B cell (primary cell): ENCODE results near the gene STAT5B. TPM values are rescaled to one million over a fixed set of nuclear protein-coding genes. Genes with fewer than 3 reads are reported as not detected.

Experiments used
- ATAC-seq: fragments of 200-7000 bp; cut with Tn5 transposase; one replicate; pipeline ENCODE4 v1.10.0; 2021; ENCODE audit warnings: low read depth, mild to moderate bottlenecking, moderate number of reproducible peaks, moderate library complexity
- CTCF ChIA-PET: fragments of 350-600 bp; sonication (Branson Sonifier 250); formaldehyde crosslinking; loops from one replicate; lab custom pipeline; 2021; ENCODE audit warnings: antibody characterized with exemption, inconsistent platforms; lab: Charles Lee
- POLR2A ChIA-PET: fragments of 350-600 bp; sonication (Branson Sonifier 250); formaldehyde crosslinking; loops from one replicate; lab custom pipeline; 2021; ENCODE audit warnings: antibody characterized with exemption; lab: Charles Lee
- DNase-seq: peaks from one replicate; pipeline ENCODE4 v3.0.0; 2013
- H2AFZ ChIP-seq: 2 replicates; pipeline ENCODE4 v1.6.1; 2012; ENCODE audit warnings: mild to moderate bottlenecking, low read depth, low read length; ENCODE audit not compliant: insufficient read depth, poor library complexity, severe bottlenecking
- H3K27ac ChIP-seq, 2 donors: 1 replicate in 1 of 2; 2 replicates in 1 of 2; pipeline ENCODE4 v1.5.1; 2012 to 2013; ENCODE audit warnings: low read length in 2 of 2, mild to moderate bottlenecking in 2 of 2, moderate library complexity in 1 of 2
- H3K27me3 ChIP-seq, 4 experiments: fragments of 200-600 bp in 1 of 4; sonication (generic) in 1 of 4; replicated peaks in 1 of 4; 1 replicate in 2 of 4; 2 replicates in 2 of 4; pipeline versions ENCODE4 v1.6.1 to v1.7.0; 2013 to 2016; ENCODE audit warnings: low read length in 3 of 4, mild to moderate bottlenecking in 2 of 4, mixed read lengths in 1 of 4, moderate library complexity in 1 of 4; ENCODE audit not compliant: insufficient read depth in 4 of 4, control insufficient read depth in 3 of 4; ENCODE audit errors: control extremely low read depth in 1 of 4
- H3K36me3 ChIP-seq, 2 experiments: replicated peaks in 1 of 2; 1 replicate in 1 of 2; 2 replicates in 1 of 2; pipeline versions ENCODE4 v1.6.1 to v1.7.1; 2013; ENCODE audit warnings: low read length in 1 of 2; ENCODE audit not compliant: insufficient read depth in 2 of 2, control insufficient read depth in 1 of 2; ENCODE audit errors: control extremely low read depth in 1 of 2, extremely low read depth in 1 of 2
- H3K4me1 ChIP-seq, 2 donors: fragments of 200-600 bp in 1 of 2; sonication (generic) in 1 of 2; 1 replicate in 1 of 2; 2 replicates in 1 of 2; pipeline versions ENCODE4 v1.5.1 to v1.6.1; 2013 to 2017; ENCODE audit warnings: low read length in 2 of 2; ENCODE audit not compliant: control insufficient read depth in 2 of 2, insufficient read depth in 2 of 2
- H3K4me2 ChIP-seq: replicated peaks from 2 replicates; pipeline ENCODE3; 2012; ENCODE audit warnings: mild to moderate bottlenecking, low read depth, low read length; ENCODE audit not compliant: poor library complexity, severe bottlenecking
- H3K4me3 ChIP-seq, 5 experiments: fragments of 200-600 bp in 1 of 5; sonication (generic) in 1 of 5; 1 replicate in 3 of 5; 2 replicates in 2 of 5; pipeline versions ENCODE4 v1.5.1 to v1.7.0; 2011 to 2016; ENCODE audit warnings: low read length in 4 of 5, mild to moderate bottlenecking in 4 of 5, low read depth in 2 of 5, control low read depth in 1 of 5, moderate library complexity in 1 of 5; ENCODE audit not compliant: insufficient read depth in 1 of 5; ENCODE audit errors: control extremely low read depth in 1 of 5, extremely low read depth in 1 of 5
- H3K79me2 ChIP-seq: fragments of 200-600 bp; sonication (generic); one replicate; pipeline ENCODE4 v1.6.0; 2016; ENCODE audit warnings: low read length; ENCODE audit not compliant: control insufficient read depth, insufficient read depth
- H3K9ac ChIP-seq: fragments of 200-600 bp; sonication (generic); 2 replicates; pipeline ENCODE4 v1.6.1; 2017; ENCODE audit warnings: mild to moderate bottlenecking, low read length, moderate library complexity
- H3K9me3 ChIP-seq, 3 donors: one replicate each; pipeline versions ENCODE4 v1.6.1 to v1.7.1; 2013; ENCODE audit warnings: low read length in 2 of 3; ENCODE audit not compliant: control insufficient read depth in 2 of 3, insufficient read depth in 1 of 3; ENCODE audit errors: control extremely low read depth in 1 of 3
- H4K20me1 ChIP-seq: 2 replicates; pipeline ENCODE4 v1.6.0; 2012; ENCODE audit warnings: mild to moderate bottlenecking, low read length; ENCODE audit not compliant: insufficient read depth, control insufficient read depth, poor library complexity, severe bottlenecking
- H3K27ac Mint-ChIP-seq: one replicate; pipeline ENCODE4 v1.8.0; 2021; ENCODE audit warnings: mixed read lengths
- H3K27me3 Mint-ChIP-seq: one replicate; pipeline ENCODE4 v1.8.0; 2021; ENCODE audit warnings: mixed read lengths
- H3K4me1 Mint-ChIP-seq: one replicate; pipeline ENCODE4 v1.8.0; 2021; ENCODE audit warnings: mixed read lengths
- H3K4me3 Mint-ChIP-seq: one replicate; pipeline ENCODE4 v1.8.0; 2021; ENCODE audit warnings: mixed read lengths
- H3K9me3 Mint-ChIP-seq: one replicate; pipeline ENCODE4 v1.8.0; 2022; ENCODE audit warnings: mixed read lengths; ENCODE audit not compliant: insufficient read depth
- CTCF ChIP-seq: fragments of 200-600 bp; IDR thresholded peaks from one replicate; pipeline ENCODE4 v1.8.0; 2022; ENCODE audit warnings: antibody characterized with exemption, mild to moderate bottlenecking
- EZH2 ChIP-seq: IDR thresholded peaks from 2 replicates; pipeline ENCODE4 v1.6.1; 2012; ENCODE audit warnings: borderline replicate concordance, low read depth, mild to moderate bottlenecking, moderate library complexity, low read length; ENCODE audit not compliant: insufficient read depth, poor library complexity, severe bottlenecking
- WGBS: methylation state at CpG from one replicate; pipeline ENCODE4 v1.1.5; 2013; ENCODE audit warnings: missing lambda C conversion rate; ENCODE audit not compliant: insufficient coverage; 5-methylcytosine and 5-hydroxymethylcytosine counted together
- intact Hi-C: fragments of 100-400 bp; cut with micrococcal nuclease; formaldehyde crosslinking; loops from one replicate; pipeline ENCODE4 v1.10.0; 2022
- polyA plus RNA-seq: library from polyadenylated mRNA; depleted of rRNA; stranded (reverse); fragments of >200 nt; gene quantifications from 2 replicates; pipeline ENCODE4 v1.2.3, GENCODE V29; 2012
- total RNA-seq, 2 donors: library from RNA; stranded (reverse); fragments of 120-200 nt in 1 of 2; gene quantifications; 1 replicate in 1 of 2; 2 replicates in 1 of 2; pipeline versions ENCODE4 v1.2.3 to v1.2.4, GENCODE V29; 2013 to 2022

Gene STAT5B
- total and polyA plus RNA-seq, 2 donors (not counting 1 experiment from before 2014, with no cell fraction given) = 70.0 to 103 TPM

GRCh38 chr17:42182927-42183734 is 93.1 kb downstream of the STAT5B start:
- peaks cover 46 to 58% of the 10 kb centered on the region in 2 donors for H3K4me1 ChIP-seq
- H3K36me3 ChIP-seq = no peaks in the 10 kb centered on the region
- Mint-ChIP-seq H3K27ac (peak overlapping the region; percentile 93), H3K4me3 (peak overlapping the region; percentile 93), H3K27me3 (no peaks in the 10 kb centered on the region), H3K9me3 (no peaks in the 10 kb centered on the region), H3K4me1 (peaks cover 58% of the 10 kb centered on the region)
- H3K79me2 ChIP-seq = no peaks in the 10 kb centered on the region
- 67% methylated on average over 7 of the region's 9 CpGs for WGBS
- no peaks in the 10 kb centered on the region for H4K20me1 ChIP-seq
- H2AFZ ChIP-seq = peak overlapping the region; percentile 84
- peaks cover 0 to 11% (median 0%) of the 10 kb centered on the region in 3 donors for H3K9me3 ChIP-seq
- ChIA-PET CTCF (interaction anchor here (0.7 to 2.5 kb wide), 15 partner anchors 9 to 251 kb away, joined by 3 to 11 read pairs (median 4); partner anchors contain the start of genes DHX58, GHDC and NKIRAS2), POLR2A (interaction anchor here (0.5 to 2.5 kb wide), 6 partner anchors 11 to 106 kb away, joined by 3 to 11 read pairs (median 5); partner anchors contain the start of genes DHX58, GHDC, KAT2A and STAT5A)
- ATAC-seq (no peak), DNase-seq (no peak)
- intact Hi-C loops = loop anchor here (1.0 to 5.0 kb wide), 4 partner anchors 50 to 1366 kb away; partner anchors contain the start of genes ATP6V0A1 and STAT5A
- peak overlapping the region; percentile 77 for H3K9ac ChIP-seq
- peaks cover 0 to 17% (median 2%) of the 10 kb centered on the region in 4 experiments for H3K27me3 ChIP-seq
- H3K27ac ChIP-seq = peak overlapping the region; percentile 90 to 95
- H3K4me2 ChIP-seq = peak overlapping the region; percentile 88
- TF ChIP-seq CTCF (peak; percentile 9), EZH2 (no peak)
- H3K4me3 ChIP-seq = peak overlapping the region; percentile 64 to 81 (median 74)
